CD4-positive, alpha-beta T cell treated with Interleukin-10 for 1 hour (primary cell): Measurements from ENCODE around the gene TRAM2.

Experiments
- DNase-seq: peaks from one replicate; pipeline ENCODE4 v3.0.0-alpha.2; 2020

TRAM2 gene

GRCh38 chr6:52505726-52506409 lies 71.0 kb downstream of the TRAM2 start:
- DNase-seq = no peak

DNA sequence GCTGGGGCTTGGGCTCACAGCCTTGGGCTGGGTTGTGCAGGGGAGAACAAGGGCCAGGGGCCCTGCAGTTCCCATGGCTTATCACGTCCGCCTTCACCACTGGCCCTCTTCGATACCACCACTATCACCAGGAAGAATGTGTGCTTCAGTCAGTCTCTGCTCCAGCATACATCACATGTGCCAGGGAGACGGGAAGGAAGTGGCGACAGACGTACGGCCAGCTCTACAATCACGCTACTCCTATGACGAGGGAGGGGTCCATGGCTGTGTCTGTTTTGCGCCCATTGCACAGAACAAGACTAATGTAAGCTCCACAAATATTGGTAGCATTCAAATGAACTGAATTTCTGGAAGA lies 72.1 kb downstream of the TRAM2 start:
- no peak for DNase-seq

DNA sequence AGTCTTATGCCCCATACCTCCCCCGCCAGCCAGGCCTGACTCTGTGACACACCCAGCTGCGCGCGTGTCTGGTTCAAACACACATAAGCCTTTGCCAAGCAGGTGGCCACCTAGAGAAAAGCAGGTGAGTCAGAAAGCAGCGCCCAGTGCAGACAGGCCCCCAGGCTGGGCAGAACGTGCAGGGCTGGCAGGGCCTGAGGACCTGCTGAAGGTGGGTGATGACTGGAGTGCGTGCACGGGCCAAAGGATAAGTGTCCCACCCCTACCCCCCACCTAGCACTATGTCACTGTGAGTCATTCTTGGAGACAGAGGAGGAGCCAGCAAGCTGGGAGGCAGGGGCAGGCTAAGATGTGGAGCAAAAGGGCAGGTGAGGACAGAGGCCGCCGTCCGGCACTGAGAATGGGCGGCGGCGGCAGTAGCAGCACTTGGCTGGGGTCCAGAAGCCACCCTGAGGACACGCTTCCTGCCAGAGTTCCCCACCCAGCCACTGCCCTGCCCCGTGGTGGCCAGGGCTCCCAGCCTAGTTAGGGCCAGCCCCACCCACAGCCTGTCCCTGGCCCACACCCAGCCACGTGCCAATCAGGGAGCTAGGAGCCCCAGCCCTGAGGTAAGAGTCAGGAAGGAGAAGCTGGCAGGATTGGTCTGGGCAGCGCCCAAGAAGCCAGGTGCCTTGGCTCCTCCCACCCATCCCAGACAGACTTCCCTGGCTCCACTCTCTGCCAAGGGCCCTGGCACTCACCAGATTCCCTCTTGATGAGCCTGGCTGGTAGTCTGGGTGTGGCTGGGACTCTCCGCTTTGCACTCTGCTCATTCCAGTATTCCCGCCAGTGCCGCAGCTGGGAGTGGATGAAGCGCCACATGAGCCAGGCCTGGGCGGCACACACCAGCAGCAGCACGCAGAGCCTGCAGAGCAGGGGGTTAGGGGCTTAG lies 72.7 kb downstream of the TRAM2 start:
- peak; percentile 2 for DNase-seq

DNA sequence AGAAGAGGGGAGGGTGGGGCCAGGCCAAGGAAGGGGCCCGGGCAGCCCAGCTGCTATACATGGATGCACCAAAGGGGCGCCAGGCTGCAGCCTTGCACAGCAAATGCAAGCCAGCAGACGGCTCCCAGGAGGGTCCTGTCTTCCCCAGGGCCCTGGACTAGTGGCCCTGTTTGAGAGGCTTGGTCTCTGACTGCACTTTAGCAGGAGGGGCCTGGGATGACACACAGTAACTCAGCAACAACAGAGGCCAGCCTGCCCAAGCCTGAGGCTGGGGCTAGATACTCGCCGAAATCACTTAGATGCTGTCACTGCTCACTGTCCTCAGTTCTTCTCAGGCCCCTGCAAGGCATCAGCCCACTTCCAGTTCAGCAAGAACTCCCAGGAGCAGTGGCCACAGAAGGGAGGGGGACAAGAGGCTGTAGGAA lies 73.5 kb downstream of the TRAM2 start:
- DNase-seq = no peak

- no peak for DNase-seq
These were observed 74.4 kb downstream of the TRAM2 start for GRCh38 chr6:52502306-52503029.

DNA sequence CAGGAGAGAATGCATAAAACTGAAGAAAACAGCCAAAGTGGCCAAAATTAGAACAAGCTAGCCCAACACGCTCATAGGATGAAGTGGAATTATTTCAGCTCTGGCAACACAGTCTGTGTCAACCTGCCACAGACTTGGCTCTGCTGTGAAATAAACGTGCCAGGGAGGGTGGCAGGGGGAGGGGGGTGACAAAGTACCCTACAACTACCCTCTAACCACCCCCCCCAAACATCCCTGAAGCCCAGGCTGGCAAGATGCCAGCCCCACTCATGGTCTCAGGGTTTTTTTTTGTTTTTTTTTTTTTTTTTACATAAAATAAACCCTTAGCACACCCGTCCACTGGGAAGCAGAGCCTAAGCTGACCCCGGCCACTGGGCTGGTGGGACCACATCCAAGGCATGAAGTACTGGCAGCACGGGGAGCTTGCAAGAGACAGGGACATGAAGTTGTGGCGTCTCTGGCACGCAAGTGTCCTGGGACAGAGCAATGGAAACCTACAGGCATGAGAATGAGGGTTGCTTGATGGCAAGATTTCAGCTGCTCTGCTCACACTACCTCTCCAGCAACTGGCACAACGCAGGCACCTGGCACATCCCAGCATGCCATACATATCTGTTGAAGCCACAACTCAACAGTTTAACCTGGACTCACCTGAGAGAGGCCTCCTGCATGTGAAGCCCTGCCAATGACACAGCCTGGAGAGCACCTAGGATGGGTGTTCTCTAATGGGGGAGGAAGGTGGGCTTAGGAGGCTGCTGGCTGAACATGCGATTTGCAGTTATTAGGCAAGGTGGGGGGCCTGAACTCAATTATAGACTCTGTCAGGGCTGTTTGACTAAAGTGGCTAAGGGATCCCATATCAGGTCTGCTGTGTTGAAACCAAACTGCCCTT lies 76.4 kb downstream of the TRAM2 start:
- DNase-seq = no peak

GRCh38 chr6:52499681-52500236 lies 77.1 kb downstream of the TRAM2 start:
- DNase-seq = no peak

GRCh38 chr6:52499026-52499425 lies 77.8 kb downstream of the TRAM2 start:
- no peak for DNase-seq

DNA sequence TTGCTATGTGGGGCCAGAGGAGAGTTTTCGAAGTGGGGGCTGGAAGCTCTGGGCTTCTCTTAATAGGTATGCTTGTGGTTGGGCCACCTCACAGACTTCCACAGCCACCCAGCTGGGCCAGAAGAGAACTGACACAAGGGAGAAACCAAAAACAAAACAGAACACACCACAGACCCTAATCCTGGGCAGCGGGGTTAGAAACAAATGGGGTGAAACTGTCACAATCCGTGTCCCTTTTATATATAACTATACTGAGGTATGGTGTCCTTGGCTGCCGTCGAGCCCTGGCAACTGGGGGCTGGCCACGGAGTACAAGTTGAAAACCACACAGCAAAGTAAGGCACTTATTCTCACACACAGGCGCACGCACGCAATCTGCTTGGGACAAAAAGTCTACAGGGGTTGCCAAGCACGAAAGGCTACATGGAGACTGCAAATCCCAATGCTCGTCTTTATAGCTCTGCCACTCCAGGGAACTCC lies 78.3 kb downstream of the TRAM2 start:
- no peak for DNase-seq

- no peak for DNase-seq
These were observed 79.0 kb downstream of the TRAM2 start for GRCh38 chr6:52497652-52498408.

- DNase-seq = no peak
These were observed 80.2 kb downstream of the TRAM2 start for GRCh38 chr6:52496631-52497030.

DNA sequence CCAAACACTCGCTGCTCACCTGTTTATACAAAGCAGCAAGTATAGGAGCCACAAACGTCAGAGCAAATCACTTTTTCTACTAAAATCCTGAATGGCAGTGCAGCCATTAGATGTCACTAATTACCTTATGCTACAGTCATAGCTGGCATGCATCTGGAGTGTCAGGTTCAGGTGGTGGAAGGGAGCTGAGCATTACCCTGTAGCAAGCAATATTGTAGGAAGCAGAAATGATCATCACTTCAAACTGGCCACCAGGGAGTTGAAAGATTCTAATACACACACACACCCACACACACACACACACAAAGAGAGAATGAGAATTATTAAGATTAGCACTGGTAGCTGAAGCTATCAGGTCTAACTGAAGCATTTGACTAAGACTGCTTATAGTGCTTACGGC lies 80.9 kb downstream of the TRAM2 start:
- DNase-seq = no peak

- DNase-seq = no peak
These were observed 82.4 kb downstream of the TRAM2 start for GRCh38 chr6:52494298-52495072.

GRCh38 chr6:52493669-52494068 lies 83.2 kb downstream of the TRAM2 start:
- DNase-seq = no peak

DNA sequence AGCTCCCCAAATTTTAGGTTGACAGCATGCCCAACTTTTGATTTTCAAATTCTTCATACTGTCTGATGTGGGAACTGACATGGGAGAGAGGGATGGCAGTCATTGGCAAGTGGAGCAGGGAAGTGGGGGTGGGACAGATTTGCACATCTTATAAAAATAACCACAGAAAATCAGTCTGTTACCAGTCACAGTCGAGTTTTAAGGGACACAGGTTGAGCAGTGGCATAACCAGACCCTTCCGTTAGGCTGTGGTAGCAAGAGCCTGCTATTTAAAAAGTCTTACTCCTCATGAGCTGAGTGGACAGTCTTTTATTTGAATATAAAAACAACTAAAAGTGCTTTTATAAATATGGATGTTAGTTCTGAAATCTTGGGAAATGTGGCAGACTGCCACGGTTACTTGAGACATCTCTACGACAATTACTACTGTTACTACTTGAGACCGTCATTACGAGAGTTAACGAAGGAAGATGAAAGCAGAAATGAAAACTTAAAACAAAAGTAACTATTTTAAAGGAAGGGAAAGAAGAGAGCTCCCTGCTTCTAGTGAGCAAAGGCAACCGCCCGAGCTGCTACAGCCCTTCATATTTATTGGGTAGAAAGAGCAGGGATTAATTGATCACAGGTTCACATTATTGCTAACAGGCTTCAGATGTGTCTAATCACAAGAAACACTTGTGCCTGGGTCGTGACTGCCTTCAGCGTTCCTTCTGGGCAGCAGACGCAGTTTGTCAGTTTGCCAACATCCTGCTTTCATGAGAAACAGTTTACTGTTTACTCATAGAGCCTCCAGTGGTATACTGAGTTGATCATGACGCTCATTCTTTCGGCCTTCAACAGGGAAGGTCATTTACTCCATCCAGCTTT lies 85.4 kb downstream of the TRAM2 start:
- DNase-seq = no peak

DNA sequence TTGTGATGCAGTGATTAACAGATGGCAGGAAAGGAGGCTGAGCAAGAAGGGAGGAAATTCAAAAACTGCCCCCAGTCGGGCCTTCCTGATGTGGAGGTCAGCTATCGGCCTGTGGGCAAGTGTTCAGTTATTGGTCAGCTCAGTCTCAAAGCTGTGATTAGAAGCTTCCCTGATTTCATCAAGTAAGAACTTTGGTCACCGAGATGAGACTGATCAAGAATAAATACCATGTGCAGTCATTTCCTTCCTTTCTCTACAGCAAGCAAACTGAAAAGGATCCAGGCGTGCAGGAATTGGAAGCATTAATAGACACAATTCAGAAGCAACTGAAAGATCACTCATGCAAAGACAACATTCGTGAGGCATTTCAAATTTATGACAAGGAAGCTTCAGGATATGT lies 87.0 kb downstream of the TRAM2 start:
- DNase-seq = no peak

DNA sequence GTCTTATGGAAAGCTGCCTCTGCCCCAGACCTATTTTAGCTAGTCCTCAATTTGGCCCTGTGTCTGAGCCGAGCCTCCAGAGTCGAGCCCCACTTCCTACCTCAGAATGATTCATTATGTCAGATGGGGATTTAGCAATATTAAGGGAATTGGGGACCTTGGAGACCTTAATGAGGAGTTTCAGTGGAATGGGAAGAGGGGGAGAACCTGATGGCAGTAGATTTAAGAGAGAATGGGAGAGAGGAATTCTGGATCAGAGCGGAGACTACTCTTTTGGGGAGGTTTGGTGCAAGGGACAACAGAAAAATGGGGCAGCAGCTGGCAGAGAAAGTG lies 93.2 kb downstream of the TRAM2 start:
- DNase-seq = no peak

- no peak for DNase-seq
These were observed 93.8 kb downstream of the TRAM2 start for GRCh38 chr6:52482903-52483670.

- no peak for DNase-seq
These were observed 101.6 kb downstream of the TRAM2 start for GRCh38 chr6:52475307-52475706.
